NCI-H2029 (cell line): ENCODE measurements around the gene MORN1.

ENCODE experiments used
- DNase-seq: peaks from one replicate; lab custom pipeline; 2025; lab: John Stamatoyannopoulos, UW

Gene MORN1

GRCh38 chr1:2350911-2351655 is 40.3 kb downstream of the MORN1 start:
- no peak for DNase-seq

GRCh38 chr1:2350501-2350900 is 40.9 kb downstream of the MORN1 start:
- DNase-seq, result no peak

- no peak for DNase-seq
Measured at GRCh38 chr1:2349806-2350205, 41.5 kb downstream of the MORN1 start.

- DNase-seq, result no peak
Measured at GRCh38 chr1:2348346-2349325, 42.7 kb downstream of the MORN1 start.

- DNase-seq, result no peak
Measured at GRCh38 chr1:2347896-2348295, 43.5 kb downstream of the MORN1 start.

GRCh38 chr1:2347409-2347785 is 44.0 kb downstream of the MORN1 start:
- DNase-seq, result no peak

- DNase-seq, result no peak
Measured at GRCh38 chr1:2346691-2347408, 44.5 kb downstream of the MORN1 start.

GRCh38 chr1:2345297-2346075 is 45.9 kb downstream of the MORN1 start:
- no peak for DNase-seq

- DNase-seq, result no peak
Measured at GRCh38 chr1:2344744-2345296, 46.5 kb downstream of the MORN1 start.

- DNase-seq, result no peak
Measured at GRCh38 chr1:2344121-2344681, 47.2 kb downstream of the MORN1 start.

GRCh38 chr1:2343023-2343935 is 48.1 kb downstream of the MORN1 start:
- DNase-seq, result no peak

- no peak for DNase-seq
Measured at GRCh38 chr1:2342384-2343022, 48.9 kb downstream of the MORN1 start.

- DNase-seq, result no peak
Measured at GRCh38 chr1:2341706-2342383, 49.5 kb downstream of the MORN1 start.

- no peak for DNase-seq
Measured at GRCh38 chr1:2340918-2341254, 50.5 kb downstream of the MORN1 start.

- DNase-seq, result no peak
Measured at GRCh38 chr1:2340086-2340917, 51.1 kb downstream of the MORN1 start.

GRCh38 chr1:2339206-2340085 is 51.9 kb downstream of the MORN1 start:
- no peak for DNase-seq

GRCh38 chr1:2337501-2337900 is 53.9 kb downstream of the MORN1 start:
- no peak for DNase-seq
